Measurements from ENCODE around the gene FRAS1. TPM values are rescaled to one million over a fixed set of nuclear protein-coding genes. Genes with fewer than 3 reads are reported as not detected.
"Not testable (repeated sequence)": the region's sequence is repeated elsewhere in the genome, so short reads cannot be mapped to it uniquely, and the experiment has no call there.

FRAS1 gene
- total RNA-seq, 4 donors from 2014 or later = 3.4 to 11.7 (median 4.2) TPM

DNA sequence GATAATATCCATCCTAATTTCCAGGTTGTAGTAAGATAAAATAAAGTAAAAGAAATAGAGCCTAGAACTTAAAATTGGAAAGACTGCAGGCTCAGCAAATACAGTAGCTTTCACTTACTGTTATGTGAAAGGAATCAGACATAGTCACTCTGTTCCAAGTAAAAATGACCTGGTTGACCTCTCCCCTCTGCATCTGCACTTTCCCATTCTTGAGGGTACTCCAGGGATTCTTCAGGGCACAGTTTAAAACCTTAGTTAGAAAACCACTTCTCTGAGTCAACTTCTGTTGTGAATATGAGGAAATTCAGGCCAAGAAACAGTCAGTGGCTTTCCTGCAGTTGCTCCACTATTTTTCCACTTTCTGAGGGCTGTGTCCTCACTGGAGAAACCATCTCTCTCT, 42.9 kb downstream of the FRAS1 start:
- TF ChIP-seq POLR2A (IDR thresholded peaks at IDR 0.05) (no peak), POLR2AphosphoS5 (IDR thresholded peaks at IDR 0.05) (no peak), CTCF (IDR thresholded peaks at IDR 0.05) (no peak), EP300 (IDR thresholded peaks at IDR 0.05) (no peak)

GRCh38 chr4:78119698-78120097, 62.6 kb downstream of the FRAS1 start:
- Histone ChIP-seq H3K36me3 (no peaks in the 10 kb centered on the region), H3K4me3 (no peak overlapping the region), H3K27ac (no peak overlapping the region), H3K9me3 (no peaks in the 10 kb centered on the region), H3K4me1 (no peaks in the 10 kb centered on the region), H3K27me3 (no peaks in the 10 kb centered on the region)
- ATAC-seq = no peak
- 60 to 88% methylated on average over 1 to 2 of the region's 2 CpGs for WGBS, 2 donors (ENCODE audit: low coverage in 1 of 2)
- TF ChIP-seq EP300 (IDR thresholded peaks at IDR 0.05) (no peak), CTCF (IDR thresholded peaks at IDR 0.05) (no peak), POLR2AphosphoS5 (IDR thresholded peaks at IDR 0.05) (no peak), POLR2A (IDR thresholded peaks at IDR 0.05) (no peak)

More for the DNA sequence above, 42.9 kb downstream of the FRAS1 start:
- Histone ChIP-seq H3K4me3 (no peak overlapping the region), H3K36me3 (no peaks in the 10 kb centered on the region), H3K27ac (no peak overlapping the region), H3K4me1 (peaks cover 0 to 17% (median 0%) of the 10 kb centered on the region in 3 donors), H3K27me3 (no peaks in the 10 kb centered on the region), H3K9me3 (no peaks in the 10 kb centered on the region)
- ATAC-seq = no peak

DNA sequence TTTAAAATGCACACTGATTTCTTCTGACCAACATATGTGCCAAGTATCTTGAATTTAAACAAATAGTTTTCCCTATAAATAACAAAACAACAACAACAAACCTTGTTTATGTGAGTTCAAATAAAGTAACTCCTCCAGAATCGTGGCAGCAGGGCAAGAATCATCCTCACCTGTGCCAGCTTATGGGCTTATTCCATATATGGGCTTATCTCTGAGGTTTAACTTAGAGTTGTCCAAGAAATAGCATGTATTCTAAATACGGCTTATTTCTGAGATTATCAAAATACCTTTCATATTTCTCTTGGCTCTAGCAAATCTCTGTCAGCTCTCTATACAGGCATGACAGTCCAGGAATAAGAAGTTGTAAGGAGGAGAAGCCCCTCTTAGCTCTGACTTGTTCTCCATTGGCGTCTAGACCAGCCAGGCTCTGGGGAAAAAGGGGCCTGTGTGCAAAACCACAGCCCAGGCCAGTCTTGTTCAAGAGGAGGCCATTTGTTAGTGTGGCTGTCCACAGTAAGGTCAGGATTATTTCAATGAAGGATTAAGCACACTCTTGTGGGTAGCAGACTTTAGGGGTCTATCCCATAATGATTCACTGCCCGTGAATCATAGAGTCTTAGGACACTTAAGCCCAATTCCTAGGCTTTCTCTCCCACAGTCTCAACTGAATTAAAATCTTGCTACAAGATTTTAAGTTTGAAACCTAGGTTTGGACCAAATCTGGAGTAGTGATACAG, 63.2 kb downstream of the FRAS1 start:
- Histone ChIP-seq H3K27ac (no peak overlapping the region), H3K9me3 (no peaks in the 10 kb centered on the region), H3K4me3 (no peak overlapping the region), H3K27me3 (no peaks in the 10 kb centered on the region), H3K36me3 (no peaks in the 10 kb centered on the region), H3K4me1 (no peaks in the 10 kb centered on the region)
- no peak for TF ChIP-seq EP300 (IDR thresholded peaks at IDR 0.05)
- TF ChIP-seq CTCF (IDR thresholded peaks at IDR 0.05) = no peak
- no peak for TF ChIP-seq POLR2A (IDR thresholded peaks at IDR 0.05)
- TF ChIP-seq POLR2AphosphoS5 (IDR thresholded peaks at IDR 0.05) = no peak
- ATAC-seq = no peak
- WGBS, 2 donors (ENCODE audit: low coverage in 1 of 2) = 78 to 81% methylated on average over 4 of the region's 4 CpGs

DNA sequence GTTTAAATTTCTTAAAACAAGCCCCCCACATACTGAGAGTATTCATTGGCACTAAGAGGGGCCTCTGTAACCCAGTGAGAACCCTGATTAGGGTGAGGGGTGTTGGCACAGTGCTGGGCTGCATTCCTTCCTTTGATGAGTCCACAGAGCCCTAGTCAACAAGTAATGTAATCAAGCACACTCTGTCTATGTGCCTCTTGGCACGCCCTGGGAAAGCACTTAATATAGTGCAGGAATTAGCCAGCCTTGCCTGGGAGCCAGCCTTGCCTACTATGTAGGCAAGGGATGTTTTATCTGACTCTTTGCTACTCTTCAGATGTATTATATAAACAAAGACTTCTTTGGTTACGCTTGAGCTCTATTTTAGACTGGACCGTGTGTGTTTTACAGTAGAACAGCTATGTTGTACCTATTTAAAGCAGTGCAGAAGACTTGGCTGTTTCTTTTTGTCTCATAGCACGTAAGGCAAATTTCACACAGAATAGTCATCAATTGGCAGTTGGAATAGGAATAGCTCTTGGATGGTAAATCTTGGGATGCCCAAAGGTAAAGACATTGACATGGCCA, 64.3 kb downstream of the FRAS1 start:
- no peak for ATAC-seq

GRCh38 chr4:78125834-78126331, 68.8 kb downstream of the FRAS1 start:
- not testable (repeated sequence) for H3K9me3 ChIP-seq, H3K27ac ChIP-seq, ATAC-seq, H3K27me3 ChIP-seq, H3K4me1 ChIP-seq, H3K4me3 ChIP-seq, H3K36me3 ChIP-seq
- 20% methylated on average over 2 of the region's 6 CpGs; no CpG with 5 or more reads in 1 of the 2 donors for WGBS, 2 donors (ENCODE audit: low coverage in 1 of 2)

More for the DNA sequence above, 64.3 kb downstream of the FRAS1 start:
- TF ChIP-seq EP300 (IDR thresholded peaks at IDR 0.05) = no peak
- TF ChIP-seq POLR2A (IDR thresholded peaks at IDR 0.05) = no peak
- TF ChIP-seq CTCF (IDR thresholded peaks at IDR 0.05) = no peak
- no peak for TF ChIP-seq POLR2AphosphoS5 (IDR thresholded peaks at IDR 0.05)
- WGBS, 2 donors (ENCODE audit: low coverage in 1 of 2) = 33 to 40% methylated on average over 2 to 4 of the region's 4 CpGs
- no peaks in the 10 kb centered on the region for H3K4me1 ChIP-seq
- H3K36me3 ChIP-seq = no peaks in the 10 kb centered on the region
- no peak overlapping the region for H3K27ac ChIP-seq
- no peak overlapping the region for H3K4me3 ChIP-seq
- no peaks in the 10 kb centered on the region for H3K9me3 ChIP-seq
- no peaks in the 10 kb centered on the region for H3K27me3 ChIP-seq
